ENCODE measurements around the gene NF2. TPM values are rescaled to one million over a fixed set of nuclear protein-coding genes. Genes with fewer than 3 reads are reported as not detected.

Gene NF2
- total RNA-seq, 1 donor from 2014 or later = 43.9 TPM

DNA sequence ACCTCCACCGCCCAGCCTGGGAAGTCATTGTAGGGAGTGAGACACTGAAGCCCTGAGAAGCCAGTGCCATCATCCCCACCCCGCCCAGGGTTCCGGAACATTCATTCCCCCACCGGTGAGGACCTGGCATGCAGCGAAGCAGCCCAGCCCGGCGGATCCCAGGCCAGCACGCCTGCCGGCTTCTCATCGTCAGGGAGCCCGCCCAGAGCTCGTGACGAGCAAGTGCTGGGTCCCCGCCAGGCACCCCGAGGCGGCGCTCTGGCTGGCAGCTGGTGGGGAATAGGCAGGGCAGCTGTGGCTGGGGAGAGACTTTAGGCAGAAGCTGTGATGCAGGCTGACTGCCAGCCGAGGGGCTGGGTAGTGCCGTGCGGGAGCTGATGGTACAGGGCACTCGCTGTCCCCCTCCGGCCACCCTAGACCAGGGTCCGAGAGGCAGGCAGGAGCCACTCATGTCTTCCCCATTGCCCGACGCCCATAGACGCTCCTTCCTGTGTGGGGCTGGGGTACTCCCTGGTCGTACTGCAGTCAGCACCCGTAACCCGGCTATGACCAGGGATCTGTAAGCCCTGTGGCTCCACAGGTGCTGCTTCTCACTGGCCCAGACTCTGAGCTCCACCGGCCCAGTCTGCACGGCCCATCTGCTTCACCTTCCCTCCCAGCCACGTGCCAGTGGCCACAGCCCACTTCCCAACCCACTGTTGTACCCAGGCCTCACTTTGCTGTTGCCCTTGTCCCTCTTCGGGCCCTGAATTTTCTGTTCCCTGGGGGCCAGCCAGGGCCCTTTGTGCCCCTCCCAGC, 91.9 kb downstream of the NF2 start:
- ATAC-seq = no peak
- Histone ChIP-seq H3K27me3 (no peaks in the 10 kb centered on the region), H3K36me3 (peaks cover 25% of the 10 kb centered on the region)

DNA sequence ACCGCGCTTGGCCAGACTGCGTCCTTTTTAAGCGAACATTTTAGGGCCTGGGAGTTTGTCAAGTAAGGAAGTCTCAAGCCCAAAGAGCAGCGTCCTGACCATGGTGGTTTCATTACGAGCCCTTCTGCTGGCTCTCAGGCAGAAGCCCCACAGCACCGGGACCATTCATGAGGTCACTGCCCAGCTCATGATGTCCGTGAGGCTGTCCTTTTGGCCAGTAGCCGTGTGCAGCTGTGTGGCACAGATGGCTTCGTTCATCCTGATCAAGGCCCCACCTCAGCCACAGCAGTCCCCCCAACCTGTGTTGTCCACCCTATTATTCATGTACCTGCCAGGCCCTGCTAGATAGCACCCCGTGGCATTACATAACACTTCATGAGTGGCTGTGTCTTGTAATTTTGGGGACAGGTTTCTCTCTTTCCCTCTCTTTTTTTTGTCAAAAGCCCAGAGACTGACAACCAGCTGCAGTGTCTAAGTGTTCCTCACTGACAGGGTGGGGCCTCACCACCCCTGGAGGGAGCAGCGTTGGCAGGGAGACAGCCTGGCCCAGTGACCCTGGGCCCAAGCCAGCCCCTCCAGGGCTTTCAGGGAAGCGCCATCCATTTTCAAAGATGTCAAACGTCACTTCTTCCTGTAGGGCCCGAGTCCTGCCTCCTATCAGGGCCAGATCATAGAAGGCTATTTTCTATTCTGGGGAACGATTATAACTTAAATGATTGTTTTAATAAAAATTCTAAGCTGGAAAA, 94.6 kb downstream of the NF2 start:
- H3K9me3 ChIP-seq = no peaks in the 10 kb centered on the region
- peaks cover 13% of the 10 kb centered on the region for H3K36me3 ChIP-seq
- ATAC-seq (no peak), DNase-seq (no peak)
- H3K27ac ChIP-seq = no peak overlapping the region
- peaks cover 3% of the 10 kb centered on the region for H3K27me3 ChIP-seq
- H3K4me1 ChIP-seq = peaks cover 14% of the 10 kb centered on the region
- intact Hi-C loops (cut with DNase I) = no loop called here
- H3K4me3 ChIP-seq = no peak overlapping the region
- TF ChIP-seq, protein P1, sequence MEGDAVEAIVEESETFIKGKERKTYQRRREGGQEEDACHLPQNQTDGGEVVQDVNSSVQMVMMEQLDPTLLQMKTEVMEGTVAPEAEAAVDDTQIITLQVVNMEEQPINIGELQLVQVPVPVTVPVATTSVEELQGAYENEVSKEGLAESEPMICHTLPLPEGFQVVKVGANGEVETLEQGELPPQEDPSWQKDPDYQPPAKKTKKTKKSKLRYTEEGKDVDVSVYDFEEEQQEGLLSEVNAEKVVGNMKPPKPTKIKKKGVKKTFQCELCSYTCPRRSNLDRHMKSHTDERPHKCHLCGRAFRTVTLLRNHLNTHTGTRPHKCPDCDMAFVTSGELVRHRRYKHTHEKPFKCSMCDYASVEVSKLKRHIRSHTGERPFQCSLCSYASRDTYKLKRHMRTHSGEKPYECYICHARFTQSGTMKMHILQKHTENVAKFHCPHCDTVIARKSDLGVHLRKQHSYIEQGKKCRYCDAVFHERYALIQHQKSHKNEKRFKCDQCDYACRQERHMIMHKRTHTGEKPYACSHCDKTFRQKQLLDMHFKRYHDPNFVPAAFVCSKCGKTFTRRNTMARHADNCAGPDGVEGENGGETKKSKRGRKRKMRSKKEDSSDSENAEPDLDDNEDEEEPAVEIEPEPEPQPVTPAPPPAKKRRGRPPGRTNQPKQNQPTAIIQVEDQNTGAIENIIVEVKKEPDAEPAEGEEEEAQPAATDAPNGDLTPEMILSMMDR (IDR thresholded peaks at IDR 0.05) = no peak

More for the DNA sequence above, 91.9 kb downstream of the NF2 start:
- TF ChIP-seq, protein P1 (IDR thresholded peaks at IDR 0.05) = no peak
- Histone ChIP-seq H3K4me3 (no peak overlapping the region), H3K27ac (no peak overlapping the region), H3K4me1 (no peaks in the 10 kb centered on the region), H3K9me3 (no peaks in the 10 kb centered on the region)
- DNase-seq = no peak
- intact Hi-C loops (cut with DNase I) = no loop called here

DNA sequence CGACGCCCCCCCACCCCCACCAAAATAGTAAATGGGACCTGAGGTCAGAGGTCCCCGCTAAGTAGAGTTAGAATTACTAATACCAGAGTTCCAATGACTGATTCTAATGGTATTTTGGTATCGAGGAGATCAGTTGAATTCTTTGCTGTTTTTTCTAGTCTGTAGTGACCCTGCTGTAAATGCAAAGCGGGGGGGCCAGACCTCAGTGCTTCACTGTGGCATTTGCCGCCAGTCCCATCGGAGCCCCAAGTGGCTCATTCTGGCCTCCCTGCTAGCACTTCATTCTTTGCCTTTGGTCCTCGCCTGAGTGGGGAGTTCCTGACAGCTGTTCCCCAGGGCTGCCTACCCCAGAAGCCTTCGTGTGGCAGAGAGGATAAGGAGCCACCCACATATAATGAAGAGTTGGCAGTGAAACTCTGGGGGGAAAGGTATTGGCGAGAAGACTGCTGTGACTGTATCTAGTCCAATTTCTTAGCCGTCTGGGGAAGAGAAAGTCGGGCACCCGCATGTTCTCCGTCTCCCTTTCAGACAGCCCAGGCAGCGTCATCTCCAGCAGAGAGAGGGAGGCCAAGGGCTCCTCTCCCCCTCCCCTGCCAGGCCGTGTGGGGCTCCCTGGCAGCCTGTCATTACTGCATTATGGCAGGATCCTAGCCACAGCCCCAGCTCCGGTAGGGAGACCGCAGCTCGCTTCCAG, 96.9 kb downstream of the NF2 start:
- Histone ChIP-seq H3K27me3 (peaks cover 6% of the 10 kb centered on the region), H3K36me3 (peaks cover 5% of the 10 kb centered on the region), H3K9me3 (no peaks in the 10 kb centered on the region), H3K4me3 (no peak overlapping the region), H3K4me1 (peaks cover 19% of the 10 kb centered on the region), H3K27ac (no peak overlapping the region)
- ATAC-seq = no peak
- intact Hi-C loops (cut with DNase I) = no loop called here
- TF ChIP-seq, protein P1 (IDR thresholded peaks at IDR 0.05) = no peak
- no peak for DNase-seq

DNA sequence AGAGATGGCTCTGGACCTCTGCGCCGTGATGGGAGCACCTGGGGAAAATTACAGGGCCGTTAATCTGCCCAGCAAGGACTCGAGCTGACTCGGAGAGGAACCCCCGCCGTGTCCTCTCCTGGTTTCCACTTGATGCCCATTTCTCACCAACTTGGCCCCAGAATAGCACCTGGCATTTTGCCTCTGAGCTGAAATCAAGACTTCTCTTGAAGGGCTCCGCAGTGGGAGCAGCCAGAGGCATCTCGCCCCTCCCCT, 97.4 kb downstream of the NF2 start:
- intact Hi-C loops (cut with DNase I) = no loop called here
- ATAC-seq (no peak), DNase-seq (no peak)
- TF ChIP-seq, protein P1 (IDR thresholded peaks at IDR 0.05) = no peak
- Histone ChIP-seq H3K27ac (no peak overlapping the region), H3K4me3 (no peak overlapping the region), H3K36me3 (peaks cover 5% of the 10 kb centered on the region), H3K9me3 (no peaks in the 10 kb centered on the region), H3K4me1 (peaks cover 19% of the 10 kb centered on the region), H3K27me3 (peaks cover 6% of the 10 kb centered on the region)

DNA sequence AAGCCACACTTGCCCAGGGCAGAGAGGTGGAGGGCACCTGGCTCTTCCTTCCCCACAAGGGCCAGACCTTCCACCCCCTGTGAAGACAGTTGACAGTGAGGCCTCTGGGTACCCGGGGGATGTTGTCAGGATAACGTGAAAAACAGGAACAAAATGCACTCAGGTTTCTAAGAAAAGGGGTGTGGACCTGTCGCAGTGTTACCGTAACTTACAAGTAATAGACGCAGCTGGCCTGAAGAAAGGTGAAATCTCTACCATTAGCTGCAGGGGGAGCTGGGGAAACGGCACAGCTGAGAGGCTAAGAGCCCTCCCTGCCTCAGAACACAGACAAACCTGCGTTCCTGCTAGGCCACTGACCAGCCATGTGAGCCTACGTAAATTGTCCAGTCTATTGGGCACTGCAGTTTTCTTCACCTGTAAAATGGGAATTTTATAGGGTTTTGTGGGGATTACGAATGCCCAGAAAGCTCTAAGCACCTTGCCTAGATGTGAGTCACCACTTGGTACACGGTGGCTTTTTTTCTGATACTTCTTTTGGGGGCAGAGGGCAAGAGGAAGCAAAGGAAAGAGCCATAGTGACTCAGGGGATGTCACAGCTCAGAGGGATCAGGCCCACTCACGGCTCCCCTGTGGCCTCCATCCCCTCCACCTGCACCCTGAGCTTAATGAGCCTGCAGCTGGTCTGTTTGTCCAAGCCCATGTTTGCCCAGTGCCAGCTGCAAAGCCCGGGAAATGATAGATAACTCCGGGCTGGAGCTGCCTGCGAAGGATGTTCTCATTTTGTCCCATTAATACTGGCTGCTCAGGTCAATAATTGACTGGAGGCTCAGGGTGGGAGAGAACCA, 97.9 kb downstream of the NF2 start:
- H3K4me1 ChIP-seq = peaks cover 19% of the 10 kb centered on the region
- no peak overlapping the region for H3K4me3 ChIP-seq
- ATAC-seq (peak; percentile 40), DNase-seq (no peak)
- H3K36me3 ChIP-seq = peaks cover 2% of the 10 kb centered on the region
- H3K27me3 ChIP-seq = peaks cover 6% of the 10 kb centered on the region
- no peak overlapping the region for H3K27ac ChIP-seq
- intact Hi-C loops (cut with DNase I) = no loop called here
- TF ChIP-seq, protein P1 (IDR thresholded peaks at IDR 0.05) = no peak
- no peaks in the 10 kb centered on the region for H3K9me3 ChIP-seq
